Muscle of arm (tissue), 14 donors: ENCODE data around the gene TMOD4. TPM values are rescaled to one million over a fixed set of nuclear protein-coding genes. Genes with fewer than 3 reads are reported as not detected.
A peak's percentile ranks its signal among the peaks of the same experiment; 100 is the strongest.
"Not testable (repeated sequence)": the region's sequence is repeated elsewhere in the genome, so short reads cannot be mapped to it uniquely, and the experiment has no call there.

Experiments used
- DNase-seq: peaks from one replicate; pipeline ENCODE4 v3.0.0-alpha.2; 2013
- long read RNA-seq, 11 donors: transcript quantifications; one replicate each; lab custom pipeline, GENCODE V29; 2026
- polyA plus RNA-seq, 12 donors: library from polyadenylated mRNA; unstranded; fragments of 120-200 nt; gene quantifications; one replicate each; pipeline ENCODE4 v1.2.1, GENCODE V29; 2013; ENCODE audit not compliant: insufficient read length in 12 of 12

TMOD4 gene
- 10 to 100 TPM in 9 of 12 donors, 1 to 10 TPM in 1, not detected in 2; 9.8 to 62.2 (median 37.7) TPM for polyA plus RNA-seq
- long read RNA-seq, donor 1, partial matches to known transcripts, result 0 of 2 reads
- long read RNA-seq, donor 1, other reads (novel, unspliced or antisense), result 0 of 2 reads
- long read RNA-seq, donor 2, transcript TMOD4-201 (10 exons, 1,267 nt), result major isoform, 8 of 8 reads
- long read RNA-seq, donor 2, partial matches to known transcripts, result 0 of 8 reads
- long read RNA-seq, donor 2, other reads (novel, unspliced or antisense), result 0 of 8 reads
- long read RNA-seq, donor 3, transcript TMOD4-201 (10 exons, 1,267 nt), result major isoform, 11 of 11 reads
- long read RNA-seq, donor 3, partial matches to known transcripts, result 0 of 11 reads
- long read RNA-seq, donor 3, other reads (novel, unspliced or antisense), result 0 of 11 reads
- long read RNA-seq, donor 4, result 0 reads
- long read RNA-seq, donor 5, transcript TMOD4-201 (10 exons, 1,267 nt), result major isoform, 15 of 17 reads
- long read RNA-seq, donor 5, partial matches to known transcripts, result 0 of 17 reads
- long read RNA-seq, donor 5, other reads (novel, unspliced or antisense), result 0 of 17 reads
- long read RNA-seq, donor 6, result 0 reads
- long read RNA-seq, donor 7, partial matches to known transcripts, result 0 of 7 reads
- long read RNA-seq, donor 7, other reads (novel, unspliced or antisense), result 0 of 7 reads
- long read RNA-seq, donor 8, transcript TMOD4-201 (10 exons, 1,267 nt), result major isoform, 12 of 20 reads
- long read RNA-seq, donor 8, partial matches to known transcripts, result 5 of 20 reads
- long read RNA-seq, donor 8, other reads (novel, unspliced or antisense), result 0 of 20 reads
- long read RNA-seq, donor 9, transcript TMOD4-201 (10 exons, 1,267 nt), result major isoform, 5 of 5 reads
- long read RNA-seq, donor 9, partial matches to known transcripts, result 0 of 5 reads
- long read RNA-seq, donor 9, other reads (novel, unspliced or antisense), result 0 of 5 reads
- long read RNA-seq, donor 10, transcript TMOD4-201 (10 exons, 1,267 nt), result major isoform, 16 of 17 reads
- long read RNA-seq, donor 10, partial matches to known transcripts, result 0 of 17 reads
- long read RNA-seq, donor 10, other reads (novel, unspliced or antisense), result 0 of 17 reads
- long read RNA-seq, donor 11, partial matches to known transcripts, result 0 of 3 reads
- long read RNA-seq, donor 11, other reads (novel, unspliced or antisense), result 0 of 3 reads

- DNase-seq, result no peak
Measured at GRCh38 chr1:151175863-151176262, at the start of gene TMOD4. Gene TMOD4 (minus strand): TSS chr1:151175981. CDS start chr1:151174875, 1,106 bp downstream.

GRCh38 chr1:151222130-151222529 is 46.3 kb upstream of the TMOD4 start:
- DNase-seq, result no peak

GRCh38 chr1:151221616-151222015 is 45.8 kb upstream of the TMOD4 start:
- DNase-seq, result no peak

GRCh38 chr1:151213560-151213959 is 37.8 kb upstream of the TMOD4 start:
- no peak for DNase-seq

GRCh38 chr1:151211972-151212705 is 36.4 kb upstream of the TMOD4 start:
- DNase-seq, result no peak

DNA sequence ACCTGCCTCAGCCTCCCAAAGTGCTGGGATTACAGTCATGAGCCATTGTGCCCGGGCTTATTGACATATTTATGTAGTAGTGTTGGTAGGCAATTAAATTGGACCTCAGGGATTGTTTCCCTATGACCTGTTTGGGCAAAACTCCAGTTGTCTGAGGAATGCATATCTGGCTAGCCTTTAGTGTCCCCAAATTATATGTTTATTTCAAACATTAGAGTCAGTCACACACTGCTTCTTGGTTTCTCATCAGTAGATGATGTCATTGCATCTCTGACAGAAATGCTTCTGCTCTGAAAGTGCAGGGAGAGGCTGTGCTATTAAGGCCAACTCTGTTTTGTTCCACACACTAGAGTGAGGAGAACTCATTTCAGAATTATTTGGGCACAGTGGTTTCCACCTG is 35.0 kb upstream of the TMOD4 start:
- no peak for DNase-seq

DNA sequence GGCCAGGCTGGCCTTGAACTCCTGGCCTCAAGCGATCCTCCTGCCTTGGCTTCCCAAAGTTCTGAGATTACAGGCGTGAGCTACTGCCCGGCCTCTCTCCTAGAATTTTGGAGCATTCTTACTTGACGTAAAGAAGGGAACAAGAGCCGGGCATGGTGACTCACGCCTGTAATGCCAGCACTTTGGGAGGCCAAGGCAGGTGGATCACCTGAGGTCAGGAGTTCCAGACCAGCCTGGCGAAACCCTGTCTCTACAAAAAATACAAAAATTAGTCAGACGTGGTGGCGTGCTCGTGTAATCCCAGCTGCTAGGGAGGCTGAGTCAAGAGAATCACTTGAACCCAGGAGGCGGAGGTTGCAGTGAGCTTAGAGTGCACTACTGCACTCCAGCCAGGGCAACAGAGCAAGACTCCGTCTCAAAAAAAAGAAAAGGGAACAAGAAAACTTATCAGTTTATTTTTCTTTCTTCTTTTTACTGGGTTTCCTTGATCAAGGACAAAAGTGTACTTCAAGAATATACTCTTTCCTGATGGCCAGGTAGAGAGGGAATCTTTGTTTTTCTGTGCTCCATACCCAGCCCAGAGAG is 29.7 kb upstream of the TMOD4 start:
- DNase-seq, result not testable (repeated sequence)

- peak; percentile 20 for DNase-seq
Measured at GRCh38 chr1:151199873-151200581, 24.2 kb upstream of the TMOD4 start.

DNA sequence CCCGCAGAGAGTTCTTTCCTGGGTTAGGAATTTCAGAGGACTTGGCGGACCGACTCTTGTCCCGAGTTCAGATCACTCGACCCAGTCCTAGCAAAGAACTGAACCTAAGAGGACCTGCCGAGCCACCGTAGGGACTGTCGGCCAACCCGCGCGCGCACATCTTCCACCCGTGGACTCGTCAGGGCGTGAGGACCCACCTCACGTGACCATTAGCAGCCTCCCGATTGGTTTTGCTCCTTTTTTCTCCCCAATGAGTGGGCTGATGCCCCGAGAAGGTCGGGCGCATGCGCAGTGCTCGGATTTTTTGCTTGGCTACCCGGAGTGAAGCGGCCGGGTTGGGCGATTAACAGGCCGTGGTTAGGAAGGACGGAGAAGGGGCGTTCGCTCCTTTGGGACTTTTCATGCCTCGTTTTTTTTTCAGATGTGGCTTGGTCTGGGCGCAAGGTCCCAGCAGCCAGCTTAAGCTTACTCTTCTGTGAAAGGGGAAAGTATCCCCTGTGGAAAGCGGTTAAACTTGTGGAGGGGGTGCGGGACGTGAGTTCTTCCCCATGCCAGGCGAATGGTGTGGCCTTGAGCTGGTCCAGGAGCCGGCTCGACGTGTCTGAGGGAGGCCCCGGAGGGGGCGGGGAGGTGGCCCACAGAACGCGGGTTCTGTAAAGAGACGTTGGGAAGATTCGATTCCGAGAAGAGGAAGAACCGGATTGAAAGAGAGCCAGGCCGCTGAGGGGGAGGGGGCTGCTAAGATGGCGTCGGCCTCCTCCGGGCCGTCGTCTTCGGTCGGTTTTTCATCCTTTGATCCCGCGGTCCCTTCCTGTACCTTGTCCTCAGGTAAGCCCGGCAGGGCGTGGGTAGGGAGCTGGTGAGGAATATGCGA is 22.7 kb upstream of the TMOD4 start, which contains the start of gene PIP5K1A:
PIP5K1A (plus strand) TSS at position 299 of the 874 bp plus-strand sequence; CDS start at position 744, 445 bp downstream.
- peak; percentile 99 for DNase-seq

GRCh38 chr1:151197863-151198253 is 22.1 kb upstream of the TMOD4 start:
- no peak for DNase-seq

- DNase-seq, result peak; percentile 80
Measured at GRCh38 chr1:151196292-151196800, 20.6 kb upstream of the TMOD4 start.

DNA sequence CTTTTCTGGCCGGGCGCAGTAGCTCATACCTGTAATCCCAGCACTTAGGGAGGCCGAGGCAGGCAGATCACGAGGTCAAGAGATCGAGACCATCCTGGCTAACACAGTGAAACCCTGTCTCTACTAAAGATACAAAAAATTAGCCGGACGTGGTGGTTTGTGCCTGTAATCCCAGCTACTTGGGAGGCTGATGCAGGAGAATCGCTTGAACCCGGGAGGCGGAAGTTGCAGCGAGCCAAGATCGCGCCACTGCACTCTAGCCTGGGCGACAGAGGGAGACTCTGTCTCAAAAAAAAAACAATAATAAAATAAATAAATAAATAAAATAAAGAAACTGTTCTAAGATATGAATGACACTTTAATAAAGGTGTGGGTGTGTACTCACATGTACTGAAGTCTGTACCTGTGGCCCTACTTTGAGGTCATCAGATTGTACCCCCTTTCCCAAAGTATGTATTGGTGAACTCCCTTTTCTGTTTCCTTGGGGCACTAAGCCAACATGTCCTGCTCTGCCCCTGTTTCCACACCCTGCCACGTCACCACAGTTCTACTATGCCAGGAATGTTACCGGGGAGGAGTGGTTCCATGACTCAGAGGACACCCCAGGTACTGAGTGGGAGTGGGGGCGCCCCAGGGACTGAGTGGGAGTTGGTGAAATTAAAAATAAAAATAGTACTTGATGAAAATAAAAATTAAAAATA is 19.3 kb upstream of the TMOD4 start:
- DNase-seq, result not testable (repeated sequence)

DNA sequence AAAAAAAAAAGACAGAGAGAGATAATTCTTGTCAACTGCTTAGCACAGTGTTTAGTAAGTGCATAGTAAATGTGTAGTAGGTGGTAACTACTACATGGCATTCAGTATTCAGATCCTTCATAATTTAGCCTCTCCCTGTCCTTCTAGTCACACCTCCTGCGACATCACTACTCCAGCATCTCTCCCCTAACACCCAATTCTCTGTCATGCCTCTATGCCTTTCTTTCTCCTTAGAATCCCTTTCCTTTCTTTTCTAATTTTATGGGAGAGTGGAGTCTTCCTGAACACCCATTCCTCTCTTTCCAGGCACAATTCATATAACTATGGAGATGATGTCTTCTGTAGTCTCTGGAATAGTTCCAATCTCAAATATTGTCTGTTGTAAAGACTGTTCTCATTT is 18.1 kb upstream of the TMOD4 start:
- DNase-seq, result no peak

DNA sequence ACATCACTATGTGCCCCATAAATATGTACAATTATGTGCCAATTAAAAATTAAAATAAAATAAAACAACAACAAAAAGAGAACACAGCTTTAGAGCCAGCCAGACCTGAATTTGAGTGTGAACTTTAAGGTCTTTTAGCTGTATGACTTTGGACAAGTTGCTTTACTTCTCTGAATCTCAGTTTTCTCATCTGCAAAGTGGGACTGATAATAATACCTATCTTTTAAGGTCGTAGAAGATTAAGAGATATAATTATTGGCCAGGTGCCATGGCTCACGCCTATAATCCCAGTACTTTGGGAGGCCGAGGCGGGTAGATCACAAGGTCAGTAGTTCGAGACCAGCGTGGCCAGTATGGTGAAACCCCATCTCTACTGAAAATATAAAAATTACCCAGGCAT is 17.5 kb upstream of the TMOD4 start:
- DNase-seq, result no peak

DNA sequence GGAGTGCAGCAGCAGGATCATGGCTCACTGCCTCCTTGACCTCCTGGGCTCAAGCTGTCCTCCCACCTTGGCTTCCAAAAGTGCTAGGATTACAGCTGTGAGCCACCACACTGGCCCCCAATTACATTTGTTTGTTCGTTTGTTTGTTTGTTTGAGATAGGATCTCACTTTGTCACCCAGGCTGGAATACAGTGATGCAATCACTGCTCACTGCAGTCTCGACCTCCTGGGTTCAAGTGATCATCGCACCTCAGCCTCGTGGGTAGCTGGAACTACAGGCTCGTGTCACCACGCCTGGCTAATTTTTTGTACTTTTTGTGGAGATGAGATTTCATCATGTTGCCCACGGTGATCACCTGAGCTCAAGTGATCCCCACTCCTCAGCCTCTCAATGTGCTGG is 16.3 kb upstream of the TMOD4 start:
- DNase-seq, result no peak

DNA sequence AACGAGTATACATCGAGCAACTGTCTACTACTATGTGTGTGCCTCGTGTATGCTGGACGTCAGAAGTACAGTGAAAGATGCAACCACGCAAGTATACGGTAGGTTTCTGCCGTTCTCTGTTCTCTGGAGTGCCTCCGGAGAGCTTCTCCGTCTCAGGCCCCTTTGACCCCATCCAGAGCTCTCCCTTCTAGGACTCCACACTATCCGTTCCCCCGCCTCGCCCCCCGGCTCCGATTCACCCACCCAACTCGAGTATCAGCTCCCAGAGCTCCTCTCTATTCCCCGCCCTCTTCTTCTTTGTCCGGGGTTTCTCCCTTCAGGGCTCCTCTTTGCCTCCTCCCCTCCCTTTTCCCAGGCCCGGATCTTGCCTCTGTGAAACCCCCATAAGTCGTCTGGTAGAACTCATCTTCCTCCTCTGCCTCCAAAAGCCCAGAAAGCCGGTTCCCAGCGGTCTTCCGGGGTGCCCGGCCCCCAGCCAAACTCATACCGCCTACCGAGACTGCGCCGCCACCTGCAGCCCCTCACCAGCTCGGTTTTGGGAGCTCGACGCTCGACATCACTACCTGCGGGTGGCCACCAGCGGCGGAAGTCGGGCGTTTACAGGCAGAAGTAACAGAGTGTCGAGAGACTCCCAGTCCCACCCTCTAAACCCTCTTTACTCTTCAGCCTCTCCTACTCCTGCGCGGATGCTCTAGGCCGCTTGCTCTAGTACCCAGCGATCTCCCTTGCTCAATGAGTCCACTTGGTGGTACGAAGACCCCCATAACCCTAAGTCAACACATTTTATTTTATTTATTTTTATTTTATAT is 14.1 kb upstream of the TMOD4 start, which contains the start of gene VPS72:
VPS72 (minus strand) TSS at position 561 of the 809 bp plus-strand sequence; CDS start at position 485, 76 bp downstream.
- DNase-seq, result peak; percentile 88

- DNase-seq, result not testable (repeated sequence)
Measured at GRCh38 chr1:151188667-151189066, 12.9 kb upstream of the TMOD4 start.
